ENCODE measurements around the gene HPX. TPM values are rescaled to one million over a fixed set of nuclear protein-coding genes. Genes with fewer than 3 reads are reported as not detected.
A peak's percentile ranks its signal among the peaks of the same experiment; 100 is the strongest.

The HPX gene
- total RNA-seq, 1 experiment from 2014 or later = 0.45 TPM

DNA sequence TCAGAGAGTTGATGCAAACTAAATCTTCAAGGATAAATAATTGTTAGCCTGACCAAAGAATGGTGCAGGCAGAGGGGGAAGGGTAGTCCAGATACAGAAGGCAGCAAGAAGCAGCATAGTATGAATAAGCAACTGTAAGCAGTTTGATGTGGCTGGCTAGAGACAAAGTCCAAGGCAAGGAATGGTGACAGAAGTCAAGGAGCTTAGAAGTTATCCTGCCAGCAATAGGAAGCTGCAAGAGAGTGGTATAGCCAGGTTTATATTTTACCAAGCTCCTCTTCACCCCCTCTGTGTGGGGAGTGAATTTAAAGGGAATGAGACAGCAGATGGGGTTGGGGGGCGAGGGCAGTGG is 18.3 kb upstream of the HPX start:
- TF ChIP-seq, protein P1, sequence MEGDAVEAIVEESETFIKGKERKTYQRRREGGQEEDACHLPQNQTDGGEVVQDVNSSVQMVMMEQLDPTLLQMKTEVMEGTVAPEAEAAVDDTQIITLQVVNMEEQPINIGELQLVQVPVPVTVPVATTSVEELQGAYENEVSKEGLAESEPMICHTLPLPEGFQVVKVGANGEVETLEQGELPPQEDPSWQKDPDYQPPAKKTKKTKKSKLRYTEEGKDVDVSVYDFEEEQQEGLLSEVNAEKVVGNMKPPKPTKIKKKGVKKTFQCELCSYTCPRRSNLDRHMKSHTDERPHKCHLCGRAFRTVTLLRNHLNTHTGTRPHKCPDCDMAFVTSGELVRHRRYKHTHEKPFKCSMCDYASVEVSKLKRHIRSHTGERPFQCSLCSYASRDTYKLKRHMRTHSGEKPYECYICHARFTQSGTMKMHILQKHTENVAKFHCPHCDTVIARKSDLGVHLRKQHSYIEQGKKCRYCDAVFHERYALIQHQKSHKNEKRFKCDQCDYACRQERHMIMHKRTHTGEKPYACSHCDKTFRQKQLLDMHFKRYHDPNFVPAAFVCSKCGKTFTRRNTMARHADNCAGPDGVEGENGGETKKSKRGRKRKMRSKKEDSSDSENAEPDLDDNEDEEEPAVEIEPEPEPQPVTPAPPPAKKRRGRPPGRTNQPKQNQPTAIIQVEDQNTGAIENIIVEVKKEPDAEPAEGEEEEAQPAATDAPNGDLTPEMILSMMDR (IDR thresholded peaks at IDR 0.05; ENCODE audit: unreplicated experiment) = no peak
- no peaks in the 10 kb centered on the region for H3K9me3 Mint-ChIP-seq (ENCODE audit: low read depth, unreplicated experiment)
- CTCF ChIA-PET = interaction anchor here (0.6 to 0.8 kb wide), 2 partner anchors 20 to 207 kb away, joined by 3 to 4 read pairs; no protein-coding TSS in a partner anchor
- no peak overlapping the region for H3K4me3 Mint-ChIP-seq (ENCODE audit: low read depth, unreplicated experiment)
- H3K27me3 Mint-ChIP-seq (ENCODE audit: unreplicated experiment) = no peaks in the 10 kb centered on the region
- no peak for DNase-seq
- BruUV-seq (replicated peaks) = no TSS peak
- no peak overlapping the region for H3K27ac Mint-ChIP-seq (ENCODE audit: unreplicated experiment)
- no peaks in the 10 kb centered on the region for H3K36me3 Mint-ChIP-seq (ENCODE audit: insufficient read depth, unreplicated experiment)
- H3K4me1 Mint-ChIP-seq (ENCODE audit: low read depth, unreplicated experiment) = no peaks in the 10 kb centered on the region
- intact Hi-C loops (cut with micrococcal nuclease; ENCODE audit: unreplicated experiment) = no loop called here

DNA sequence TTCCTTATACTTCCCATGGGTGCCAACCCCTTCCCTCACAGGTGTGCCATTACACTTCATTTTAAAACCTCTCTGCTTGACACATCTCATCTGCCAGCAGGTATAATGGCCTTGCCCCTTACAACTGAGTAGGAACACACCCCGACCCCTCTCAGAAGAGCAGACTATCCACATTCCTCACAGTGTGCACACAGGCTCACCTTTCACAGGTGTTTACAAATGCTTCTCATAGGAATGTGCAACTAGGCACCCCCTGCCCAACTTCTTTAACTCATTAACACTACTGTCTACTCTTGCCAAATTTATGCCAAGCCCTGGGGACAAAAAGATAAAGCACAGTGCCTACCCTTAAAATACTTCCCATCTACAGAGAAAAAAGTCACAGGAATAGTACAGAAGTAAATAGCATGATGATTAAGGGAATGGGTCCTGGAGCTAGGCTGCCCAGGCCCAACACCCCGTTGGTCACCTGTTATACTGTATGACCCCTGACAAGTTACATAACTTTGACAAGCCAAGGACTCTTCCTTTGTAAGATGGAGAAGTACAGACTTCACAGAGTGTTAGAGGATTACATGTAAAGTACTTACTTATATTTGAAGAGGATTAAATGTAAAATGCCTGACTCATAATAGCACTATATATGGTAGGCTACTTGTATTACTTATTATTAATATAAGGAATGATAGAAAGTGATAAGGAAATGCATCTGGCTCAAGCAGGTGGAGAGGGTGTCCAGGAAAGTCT is 17.7 kb upstream of the HPX start:
- Mint-ChIP-seq H3K27me3 (ENCODE audit: unreplicated experiment) (no peaks in the 10 kb centered on the region), H3K36me3 (ENCODE audit: insufficient read depth, unreplicated experiment) (no peaks in the 10 kb centered on the region), H3K4me3 (ENCODE audit: low read depth, unreplicated experiment) (no peak overlapping the region), H3K4me1 (ENCODE audit: low read depth, unreplicated experiment) (no peaks in the 10 kb centered on the region), H3K9me3 (ENCODE audit: low read depth, unreplicated experiment) (no peaks in the 10 kb centered on the region), H3K27ac (ENCODE audit: unreplicated experiment) (no peak overlapping the region)
- intact Hi-C loops (cut with micrococcal nuclease; ENCODE audit: unreplicated experiment) = no loop called here
- BruUV-seq (replicated peaks) = no TSS peak
- CTCF ChIA-PET = interaction anchor here (0.8 kb wide), 1 partner anchor 20 kb away, joined by 3 read pairs; no protein-coding TSS in a partner anchor
- TF ChIP-seq, protein P1 (IDR thresholded peaks at IDR 0.05; ENCODE audit: unreplicated experiment) = no peak
- DNase-seq = peak; percentile 20

DNA sequence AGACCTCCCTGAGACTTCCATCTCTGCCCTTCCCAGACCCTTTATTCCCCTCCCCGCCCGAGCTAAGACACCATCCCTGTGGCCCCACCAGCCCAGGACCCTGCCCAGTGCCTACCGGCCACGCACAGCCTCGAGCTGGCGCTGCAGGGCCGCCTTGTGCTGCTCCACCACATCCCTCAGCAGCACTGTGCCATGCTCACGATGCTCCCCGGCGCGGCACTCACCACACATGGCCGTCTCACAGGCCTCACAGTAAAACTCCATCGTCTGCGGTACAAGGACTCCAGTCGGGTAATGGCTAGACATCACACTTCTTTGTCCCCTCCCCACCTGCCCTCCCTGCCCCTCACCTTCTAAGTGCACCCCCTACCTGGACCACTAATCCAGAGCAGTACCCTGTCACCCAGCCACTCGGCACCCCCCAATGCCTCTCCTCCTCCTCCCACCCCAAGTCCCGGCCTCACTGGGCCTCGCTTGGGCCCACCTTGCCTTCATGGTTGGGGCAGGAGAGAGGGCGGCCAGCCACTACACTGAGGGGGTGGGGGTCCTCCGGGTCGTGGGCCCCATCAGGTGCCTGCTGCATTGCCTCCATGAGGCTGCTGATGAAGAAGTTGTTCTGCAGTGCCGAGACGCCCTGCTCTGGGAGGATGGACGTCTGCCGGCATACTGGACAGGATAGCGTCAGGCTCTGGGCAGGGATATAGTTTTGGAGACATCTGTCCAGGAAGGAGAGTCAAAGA is 17.0 kb upstream of the HPX start:
- intact Hi-C loops (cut with micrococcal nuclease; ENCODE audit: unreplicated experiment) = no loop called here
- no peak for DNase-seq
- Mint-ChIP-seq H3K27ac (ENCODE audit: unreplicated experiment) (no peak overlapping the region), H3K27me3 (ENCODE audit: unreplicated experiment) (no peaks in the 10 kb centered on the region), H3K4me3 (ENCODE audit: low read depth, unreplicated experiment) (no peak overlapping the region), H3K4me1 (ENCODE audit: low read depth, unreplicated experiment) (no peaks in the 10 kb centered on the region), H3K36me3 (ENCODE audit: insufficient read depth, unreplicated experiment) (no peaks in the 10 kb centered on the region), H3K9me3 (ENCODE audit: low read depth, unreplicated experiment) (no peaks in the 10 kb centered on the region)
- TF ChIP-seq, protein P1 (IDR thresholded peaks at IDR 0.05; ENCODE audit: unreplicated experiment) = no peak
- CTCF ChIA-PET = no interaction called here
- BruUV-seq (replicated peaks) = no TSS peak

DNA sequence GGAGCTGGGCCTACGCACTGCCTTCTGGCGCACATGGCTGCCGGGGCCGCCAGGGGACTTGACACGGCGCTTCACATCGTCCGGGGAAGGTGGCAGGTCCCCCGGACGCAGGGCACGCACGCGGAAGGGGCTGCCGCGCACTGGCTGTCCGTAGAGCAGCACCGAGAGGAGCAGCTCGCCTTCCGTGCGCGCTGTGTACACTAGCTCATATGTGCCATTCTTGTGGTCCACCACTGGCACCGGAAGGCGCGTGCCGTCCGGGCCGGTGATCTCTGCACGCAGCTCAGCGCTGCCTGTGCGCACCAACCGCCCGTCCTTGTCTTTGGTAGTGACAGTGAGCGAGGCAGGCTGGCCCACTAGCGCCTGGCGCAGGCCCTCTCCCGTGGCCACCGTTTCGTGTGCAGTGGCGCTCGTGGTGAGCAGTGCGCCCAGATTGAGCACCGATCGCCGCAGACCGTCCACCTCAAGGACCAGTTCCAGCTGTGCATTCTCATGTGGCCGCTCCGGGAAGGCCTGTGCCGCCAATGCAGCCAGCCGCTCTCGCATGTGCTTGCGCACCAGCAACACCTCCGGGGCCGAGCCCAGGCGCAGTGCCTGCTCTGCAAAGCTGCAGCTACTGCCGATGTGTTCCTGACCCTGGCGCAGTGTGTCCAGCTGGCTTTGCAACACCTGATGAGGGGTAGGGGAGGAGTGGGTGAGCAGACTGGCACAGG is 15.7 kb upstream of the HPX start:
- CTCF ChIA-PET = no interaction called here
- BruUV-seq (replicated peaks) = no TSS peak
- H3K9me3 Mint-ChIP-seq (ENCODE audit: low read depth, unreplicated experiment) = no peaks in the 10 kb centered on the region

More for the DNA sequence above, 15.7 kb upstream of the HPX start:
- Mint-ChIP-seq H3K27ac (ENCODE audit: unreplicated experiment) (no peak overlapping the region), H3K36me3 (ENCODE audit: insufficient read depth, unreplicated experiment) (no peaks in the 10 kb centered on the region), H3K27me3 (ENCODE audit: unreplicated experiment) (no peaks in the 10 kb centered on the region), H3K4me1 (ENCODE audit: low read depth, unreplicated experiment) (no peaks in the 10 kb centered on the region), H3K4me3 (ENCODE audit: low read depth, unreplicated experiment) (no peak overlapping the region)
- intact Hi-C loops (cut with micrococcal nuclease; ENCODE audit: unreplicated experiment) = no loop called here
- TF ChIP-seq, protein P1 (IDR thresholded peaks at IDR 0.05; ENCODE audit: unreplicated experiment) = no peak
- DNase-seq = no peak
